Duodenal mucosa (tissue), 2 donors: ENCODE data around the gene CBX3.
A peak's percentile ranks its signal among the peaks of the same experiment; 100 is the strongest.

Experiments
- H3K27ac ChIP-seq: one replicate; pipeline ENCODE4 v1.7.0; 2013; ENCODE audit warnings: low read depth, low read length
- H3K27me3 ChIP-seq, 2 donors: one replicate each; pipeline ENCODE4 v1.7.0; 2013; ENCODE audit warnings: low read length in 2 of 2, control low read depth in 1 of 2; ENCODE audit not compliant: insufficient read depth in 2 of 2, control insufficient read depth in 1 of 2
- H3K36me3 ChIP-seq, 2 donors: one replicate each; pipeline ENCODE4 v1.7.0; 2013; ENCODE audit warnings: low read length in 2 of 2, control low read depth in 1 of 2; ENCODE audit not compliant: insufficient read depth in 2 of 2, control insufficient read depth in 1 of 2
- H3K4me1 ChIP-seq, 2 donors: one replicate each; pipeline ENCODE4 v1.7.0; 2013; ENCODE audit warnings: low read length in 2 of 2, control low read depth in 1 of 2; ENCODE audit not compliant: insufficient read depth in 2 of 2, control insufficient read depth in 1 of 2
- H3K4me3 ChIP-seq, 2 donors: one replicate each; pipeline ENCODE4 v1.7.0; 2013; ENCODE audit warnings: low read length in 2 of 2, low read depth in 1 of 2
- H3K9ac ChIP-seq, 2 donors: one replicate each; pipeline ENCODE4 v1.7.0; 2013; ENCODE audit warnings: low read length in 2 of 2, low read depth in 1 of 2
- H3K9me3 ChIP-seq, 2 donors: one replicate each; pipeline ENCODE4 v1.7.0; 2013; ENCODE audit warnings: low read length in 2 of 2, control low read depth in 1 of 2; ENCODE audit not compliant: control insufficient read depth in 1 of 2

Gene CBX3

DNA sequence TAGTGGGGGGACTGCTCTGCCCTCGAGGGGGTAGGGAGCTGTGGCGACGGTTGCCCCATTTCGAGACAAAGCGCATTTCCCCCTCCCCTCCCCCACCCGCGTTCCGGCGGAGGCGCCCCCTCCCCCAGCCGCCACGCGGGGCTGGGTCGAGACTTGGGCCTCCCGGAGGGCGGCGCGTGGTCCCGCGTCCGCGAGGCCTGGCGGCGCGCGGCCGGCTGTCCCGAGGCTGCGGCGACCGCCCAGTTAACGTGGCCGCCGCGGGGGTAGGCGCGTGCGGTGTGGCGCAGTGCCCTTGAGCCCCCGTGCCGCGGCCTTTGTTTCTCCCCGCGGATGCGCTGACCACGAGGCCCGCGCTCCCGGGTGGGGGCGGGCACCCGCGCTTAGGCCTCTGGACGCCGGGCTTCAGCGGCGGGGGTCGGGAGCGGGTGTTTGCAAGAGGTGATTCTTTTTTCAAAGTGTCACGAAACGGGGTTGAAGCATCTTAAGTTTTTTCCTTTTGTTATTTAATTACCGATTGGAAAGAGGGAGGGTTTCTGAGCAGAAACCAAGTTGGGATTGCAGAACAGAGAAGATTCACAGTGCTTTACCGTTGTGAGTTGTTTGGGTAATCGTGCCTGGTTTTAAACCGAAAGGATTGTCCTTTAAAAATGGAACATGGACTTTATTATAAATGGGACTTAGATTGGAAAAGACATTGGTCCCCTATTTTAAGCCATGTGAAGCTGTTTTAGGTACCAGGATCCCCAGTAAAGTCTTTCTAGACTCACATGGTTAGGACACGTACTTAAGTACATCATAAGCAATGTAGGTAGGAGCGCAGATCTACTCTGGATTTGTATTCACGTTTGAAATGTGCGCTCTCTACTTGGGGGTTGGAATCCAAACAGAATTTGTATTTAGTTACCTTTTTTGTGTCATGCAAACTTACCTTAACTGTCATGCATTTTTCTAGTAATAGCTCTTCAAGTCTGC lies 760 bp downstream of the CBX3 start:
- Histone ChIP-seq H3K27ac (peak overlapping the region; percentile 98), H3K27me3 (no peaks in the 10 kb centered on the region), H3K4me3 (peak overlapping the region; percentile 62 to 95), H3K9me3 (peaks cover 0 to 2% of the 10 kb centered on the region in 2 donors), H3K9ac (peak overlapping the region; percentile 92 to 100), H3K36me3 (peaks cover 9 to 13% of the 10 kb centered on the region in 2 donors), H3K4me1 (peaks cover 17 to 20% of the 10 kb centered on the region in 2 donors)

DNA sequence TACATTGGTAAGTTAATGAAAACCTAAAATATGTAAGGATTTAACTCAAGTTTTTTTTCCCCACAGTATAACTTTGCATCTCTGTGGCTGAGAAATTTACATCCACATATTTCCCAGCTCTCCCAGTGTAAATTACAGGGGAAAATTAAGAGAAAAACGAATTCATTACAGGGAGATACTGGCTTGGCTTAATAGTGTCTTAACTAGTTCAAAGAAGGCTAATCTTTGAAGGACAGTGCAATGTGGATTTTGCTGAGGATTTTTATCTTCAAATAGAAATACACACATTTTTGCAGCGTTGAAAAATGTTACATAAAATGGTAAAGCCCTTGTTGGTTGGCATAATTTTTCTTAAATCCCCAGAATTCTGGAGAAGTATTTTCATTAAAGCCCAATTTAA lies 1.5 kb downstream of the CBX3 start:
- H3K4me1 ChIP-seq: peaks cover 15 to 16% of the 10 kb centered on the region in 2 donors
- H3K36me3 ChIP-seq: peaks cover 12 to 18% of the 10 kb centered on the region in 2 donors
- no peak overlapping the region for H3K27ac ChIP-seq
- peak overlapping the region; percentile 92 to 100 for H3K9ac ChIP-seq
- H3K9me3 ChIP-seq: peaks cover 0 to 2% of the 10 kb centered on the region in 2 donors
- peak overlapping the region; percentile 62 to 95 for H3K4me3 ChIP-seq
- no peaks in the 10 kb centered on the region for H3K27me3 ChIP-seq

DNA sequence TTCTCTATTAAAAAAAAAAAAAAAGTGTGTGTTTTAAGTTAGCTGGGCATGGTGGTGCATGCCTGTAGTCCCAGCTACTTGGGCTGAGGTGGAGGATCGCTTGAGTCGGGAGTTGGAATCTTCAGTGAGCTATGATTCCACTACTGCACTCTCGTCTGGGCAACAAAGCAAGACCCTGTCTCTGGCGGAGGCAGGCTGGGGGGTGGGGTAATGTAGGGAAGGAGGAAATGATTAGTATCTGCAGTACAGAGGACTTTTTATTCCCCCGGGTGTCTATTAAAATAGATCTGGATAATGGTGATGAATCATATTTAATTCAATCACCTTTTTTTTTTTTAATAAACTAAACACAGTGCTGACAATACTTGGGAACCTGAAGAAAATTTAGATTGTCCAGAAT lies 6.5 kb downstream of the CBX3 start:
- Histone ChIP-seq H3K36me3 (peaks cover 33 to 52% of the 10 kb centered on the region in 2 donors), H3K9me3 (no peaks in the 10 kb centered on the region), H3K27ac (no peak overlapping the region), H3K4me3 (no peak overlapping the region), H3K27me3 (no peaks in the 10 kb centered on the region), H3K9ac (no peak overlapping the region), H3K4me1 (peaks cover 15 to 22% of the 10 kb centered on the region in 2 donors)

DNA sequence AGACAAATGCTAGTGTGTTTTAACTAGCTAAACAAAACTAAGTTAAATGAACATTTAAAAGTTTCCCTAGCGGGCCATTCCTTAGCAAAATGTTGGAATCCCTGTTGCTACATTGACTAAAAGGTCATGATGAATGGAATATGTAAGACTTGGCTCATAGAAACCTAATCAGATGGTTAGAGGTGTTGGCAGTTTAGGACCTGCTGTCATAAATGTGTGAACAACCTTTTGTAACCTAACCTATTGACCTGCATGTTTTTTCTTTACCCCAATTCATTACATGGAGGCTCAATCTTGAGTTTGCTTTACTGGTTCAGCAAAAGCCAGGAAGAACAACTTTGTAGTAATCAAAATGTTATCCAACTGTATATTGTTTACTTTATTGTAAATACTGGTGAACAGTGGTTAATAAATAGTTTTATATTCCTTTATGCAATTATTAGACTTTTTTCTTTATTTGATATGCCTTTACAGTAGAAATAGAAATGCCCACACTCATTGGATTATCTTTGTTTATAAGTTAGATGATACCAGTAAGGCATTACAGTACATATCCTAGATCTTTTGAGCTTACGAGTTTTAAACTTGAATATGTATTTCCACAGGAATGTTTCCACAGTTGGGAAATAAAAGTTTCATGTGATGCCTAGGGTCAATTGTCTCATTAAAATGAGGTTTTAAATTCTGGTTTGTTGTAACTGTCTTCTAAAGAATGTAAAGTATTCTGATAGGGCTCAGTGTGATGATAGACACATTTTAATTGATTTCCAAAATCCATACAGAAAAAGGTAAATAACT lies 11.6 kb downstream of the CBX3 start:
- Histone ChIP-seq H3K9ac (no peak overlapping the region), H3K4me1 (peaks cover 0 to 6% of the 10 kb centered on the region in 2 donors), H3K27ac (no peak overlapping the region), H3K9me3 (no peaks in the 10 kb centered on the region), H3K4me3 (no peak overlapping the region), H3K36me3 (peaks cover 20 to 34% of the 10 kb centered on the region in 2 donors), H3K27me3 (no peaks in the 10 kb centered on the region)

DNA sequence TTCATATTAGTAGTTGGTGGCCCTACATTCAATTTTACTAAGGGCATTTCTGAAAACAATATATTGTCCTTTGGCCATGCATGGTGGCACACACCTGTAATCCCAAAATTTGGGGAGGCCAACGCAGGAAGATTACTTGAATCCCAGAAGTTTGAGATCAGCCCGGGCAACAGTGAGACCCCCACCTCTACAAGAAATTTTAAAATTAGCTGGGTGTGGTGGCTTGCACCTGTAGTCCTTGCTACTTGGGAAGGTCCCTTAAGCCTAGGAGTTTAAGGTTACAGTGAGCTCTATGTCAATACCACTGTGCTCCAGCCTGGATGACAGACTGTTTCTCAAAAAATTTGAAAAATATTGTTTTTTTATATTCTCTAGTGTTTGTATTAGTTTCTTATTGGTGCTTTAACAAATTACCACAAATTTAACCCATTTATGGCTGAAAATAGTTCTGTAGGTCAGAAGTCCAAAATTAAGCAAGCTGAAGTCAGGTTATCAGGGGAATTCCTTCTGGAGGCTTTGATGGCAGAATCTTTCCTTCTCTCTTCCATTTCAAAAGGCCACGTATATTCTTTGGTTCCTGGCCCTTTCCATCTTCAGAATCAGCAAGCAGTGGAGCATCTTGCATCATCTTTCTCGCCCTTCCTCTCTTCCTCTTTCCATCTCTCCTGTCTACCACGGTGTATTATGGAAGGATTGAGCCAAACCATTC lies 12.4 kb downstream of the CBX3 start:
- no peak overlapping the region for H3K27ac ChIP-seq
- H3K27me3 ChIP-seq: no peaks in the 10 kb centered on the region
- H3K9ac ChIP-seq: no peak overlapping the region
- H3K9me3 ChIP-seq: no peaks in the 10 kb centered on the region
- H3K4me3 ChIP-seq: no peak overlapping the region
- peaks cover 0 to 6% of the 10 kb centered on the region in 2 donors for H3K4me1 ChIP-seq
- peaks cover 20 to 29% of the 10 kb centered on the region in 2 donors for H3K36me3 ChIP-seq

DNA sequence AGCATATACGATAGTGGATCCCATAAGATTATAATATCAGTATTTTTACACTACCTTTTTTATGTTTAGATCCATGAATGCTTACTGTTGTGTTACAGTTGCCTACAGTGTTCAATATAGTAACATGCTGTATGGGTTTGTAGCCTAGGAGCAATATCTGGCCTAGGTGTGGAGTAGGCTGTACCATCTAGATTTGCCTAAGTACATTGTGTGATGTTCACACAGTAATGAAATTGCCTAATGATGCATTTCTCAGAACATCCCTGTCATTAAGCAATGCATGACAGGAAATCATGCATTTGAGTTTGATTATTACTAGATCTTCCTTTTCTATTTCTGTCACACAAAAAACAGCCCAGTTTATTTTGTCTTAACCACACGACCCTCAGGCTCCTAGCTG lies 14.5 kb downstream of the CBX3 start:
- H3K36me3 ChIP-seq: peaks cover 7 to 14% of the 10 kb centered on the region in 2 donors
- H3K27me3 ChIP-seq: no peaks in the 10 kb centered on the region
- no peak overlapping the region for H3K4me3 ChIP-seq
- H3K27ac ChIP-seq: no peak overlapping the region
- no peaks in the 10 kb centered on the region for H3K4me1 ChIP-seq
- no peaks in the 10 kb centered on the region for H3K9me3 ChIP-seq
- H3K9ac ChIP-seq: no peak overlapping the region

DNA sequence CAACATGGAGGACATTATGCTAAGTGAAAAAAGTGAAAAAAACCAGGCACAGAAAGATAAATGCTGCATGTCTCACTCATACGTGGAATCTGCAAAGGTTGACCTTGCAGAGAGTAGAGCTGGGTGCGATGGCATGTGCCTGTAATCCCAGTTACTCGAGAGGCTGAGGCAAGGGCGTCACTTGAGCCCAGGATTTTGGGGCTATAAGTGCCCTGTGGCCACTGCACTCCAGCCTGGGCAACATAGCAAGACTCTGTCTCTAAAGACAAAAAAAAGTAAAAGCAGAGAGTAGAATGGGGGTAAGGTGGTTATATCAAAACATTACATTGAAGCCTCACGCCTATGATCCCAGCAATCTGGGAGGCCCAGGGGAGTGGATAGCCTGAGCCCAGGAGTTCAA lies 22.8 kb downstream of the CBX3 start:
- H3K4me3 ChIP-seq: no peak overlapping the region
- no peaks in the 10 kb centered on the region for H3K4me1 ChIP-seq
- H3K9me3 ChIP-seq: no peaks in the 10 kb centered on the region
- no peak overlapping the region for H3K9ac ChIP-seq
- no peaks in the 10 kb centered on the region for H3K36me3 ChIP-seq
- no peak overlapping the region for H3K27ac ChIP-seq
- H3K27me3 ChIP-seq: no peaks in the 10 kb centered on the region

DNA sequence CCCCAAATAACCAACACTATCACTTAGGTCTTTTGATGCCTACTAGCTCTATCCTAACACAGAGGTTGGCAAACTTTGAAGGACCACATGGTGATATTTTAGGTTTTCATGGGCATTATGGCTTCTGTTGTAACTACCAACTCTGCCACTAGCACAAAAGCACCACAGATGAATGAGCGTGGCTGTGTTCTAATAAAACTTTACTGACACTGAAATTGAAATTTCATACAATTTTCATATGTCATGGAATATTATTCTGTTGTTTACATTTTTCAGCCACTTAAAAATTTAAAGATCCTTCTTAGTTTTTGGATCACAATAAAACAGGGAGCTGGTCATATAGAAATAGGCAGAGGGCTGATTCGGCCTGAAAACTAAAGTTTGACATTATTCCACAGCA lies 26.4 kb downstream of the CBX3 start:
- Histone ChIP-seq H3K9ac (no peak overlapping the region), H3K27me3 (no peaks in the 10 kb centered on the region), H3K4me3 (no peak overlapping the region), H3K36me3 (no peaks in the 10 kb centered on the region), H3K9me3 (no peaks in the 10 kb centered on the region), H3K27ac (no peak overlapping the region), H3K4me1 (no peaks in the 10 kb centered on the region)

DNA sequence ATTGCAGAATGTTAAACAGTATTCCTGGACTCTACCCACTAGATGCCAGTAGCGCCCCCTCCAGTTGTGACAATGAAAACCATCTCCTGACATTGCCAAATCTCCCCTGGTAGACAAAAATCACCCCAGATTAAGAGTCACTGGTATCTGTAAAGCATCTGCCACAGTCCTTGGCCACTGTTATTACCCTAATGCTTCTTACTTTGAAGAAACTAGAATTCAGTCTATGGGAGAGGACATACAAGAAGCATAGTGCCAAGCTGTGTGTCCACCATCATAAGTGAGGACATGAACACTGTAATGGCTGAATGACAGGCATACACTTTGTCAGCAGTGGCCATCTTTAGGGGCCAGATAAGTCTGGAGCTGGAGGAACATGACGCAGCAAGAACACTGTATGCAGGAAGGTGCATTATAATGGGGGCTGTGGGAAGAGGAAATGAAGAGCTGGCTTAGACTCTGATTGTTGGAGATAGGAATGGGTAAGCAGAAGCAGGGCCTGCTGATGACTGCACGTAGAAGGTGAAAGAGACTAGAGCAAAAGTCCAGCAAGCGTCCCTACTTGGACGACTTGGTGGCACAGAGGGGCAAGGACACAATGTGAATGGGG lies 32.5 kb downstream of the CBX3 start:
- H3K36me3 ChIP-seq: no peaks in the 10 kb centered on the region

More for the DNA sequence above, 32.5 kb downstream of the CBX3 start:
- Histone ChIP-seq H3K27ac (no peak overlapping the region), H3K4me3 (no peak overlapping the region), H3K27me3 (no peaks in the 10 kb centered on the region), H3K4me1 (no peaks in the 10 kb centered on the region), H3K9ac (no peak overlapping the region), H3K9me3 (no peaks in the 10 kb centered on the region)
